Thyroid gland (tissue), 4 donors: ENCODE measurements around the gene CEP57L1.

Experiments used
- CTCF ChIP-seq, 6 experiments: fragments of 200-600 bp in 3 of 6; fragments of 450-650 bp in 3 of 6; sonication (generic) in 3 of 6; IDR thresholded peaks; one replicate each; pipeline ENCODE4 v1.5.1; 2016 to 2019; ENCODE audit warnings: antibody characterized with exemption in 6 of 6, mild to moderate bottlenecking in 2 of 6, inconsistent platforms in 1 of 6, moderate library complexity in 1 of 6
- POLR2A ChIP-seq, 2 donors: fragments of 450-650 bp; IDR thresholded peaks; one replicate each; pipeline ENCODE4 v1.6.1; 2017; ENCODE audit warnings: antibody characterized with exemption in 2 of 2, mild to moderate bottlenecking in 2 of 2, moderate library complexity in 1 of 2

GRCh38 chr6:109097661-109098060 is 2.4 kb downstream of the CEP57L1 start:
- TF ChIP-seq POLR2A (IDR thresholded peaks at IDR 0.05) (no peak), CTCF (IDR thresholded peaks at IDR 0.05) (no peak)
